Ishikawa (cell line): ENCODE data around the gene ST7.

Experiments
- CEBPB ChIP-seq: IDR thresholded peaks from 2 replicates; pipeline ENCODE4 v1.6.1; 2012
- CREB1 ChIP-seq: IDR thresholded peaks from 2 replicates; pipeline ENCODE4 v1.6.1; 2012; ENCODE audit warnings: low read depth
- EGR1 ChIP-seq: IDR thresholded peaks from 2 replicates; pipeline ENCODE4 v1.6.1; 2012
- EP300 ChIP-seq: IDR thresholded peaks from 2 replicates; pipeline ENCODE4 v1.6.1; 2012; ENCODE audit warnings: borderline replicate concordance
- FOXM1 ChIP-seq: IDR thresholded peaks from 2 replicates; pipeline ENCODE4 v1.6.1; 2012; ENCODE audit warnings: low read depth, borderline replicate concordance
- NFIC ChIP-seq: IDR thresholded peaks from 2 replicates; pipeline ENCODE4 v1.6.1; 2012
- RAD21 ChIP-seq: IDR thresholded peaks from 2 replicates; pipeline ENCODE4 v1.6.1; 2012; ENCODE audit warnings: low read depth
- TAF1 ChIP-seq: IDR thresholded peaks from 2 replicates; pipeline ENCODE4 v1.6.1; 2012; ENCODE audit warnings: low read depth, mild to moderate bottlenecking
- TCF12 ChIP-seq: IDR thresholded peaks from 2 replicates; pipeline ENCODE4 v1.6.1; 2012; ENCODE audit warnings: low read depth
- TEAD4 ChIP-seq: IDR thresholded peaks from 2 replicates; pipeline ENCODE4 v1.6.1; 2012
- YY1 ChIP-seq: IDR thresholded peaks from 2 replicates; pipeline ENCODE4 v1.6.1; 2012; ENCODE audit warnings: low read depth
- ZBTB7A ChIP-seq: IDR thresholded peaks from 2 replicates; pipeline ENCODE4 v1.6.1; 2012; ENCODE audit warnings: low read depth
- TF ChIP-seq, protein P1 (sequence below): IDR thresholded peaks from 2 replicates; pipeline ENCODE4 v1.6.1; 2012
- TF ChIP-seq, protein P2 (sequence below): IDR thresholded peaks from 2 replicates; pipeline ENCODE4 v1.6.1; 2012
- TF ChIP-seq, protein P3 (sequence below): IDR thresholded peaks from 2 replicates; pipeline ENCODE4 v1.6.1; 2012; ENCODE audit warnings: low read depth, mild to moderate bottlenecking

ST7 gene

DNA sequence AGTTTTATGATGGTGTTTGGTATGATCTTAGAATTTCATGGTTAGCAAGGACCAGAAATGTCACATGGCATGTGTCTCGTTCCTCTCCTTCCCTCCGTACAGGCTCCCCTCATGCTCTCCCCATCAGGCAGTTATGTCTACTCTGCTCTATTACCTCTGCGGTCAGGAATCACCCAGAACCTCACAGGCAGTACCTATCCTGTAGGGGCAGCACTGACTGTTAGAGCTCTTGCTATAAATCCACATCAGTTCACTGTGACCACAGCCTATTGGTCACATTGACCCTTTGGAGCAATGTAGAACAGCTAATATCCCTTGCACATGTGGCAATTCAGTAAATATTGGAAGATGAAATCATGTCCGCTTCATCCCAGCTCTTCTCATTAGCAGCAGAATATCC, 217.8 kb downstream of the ST7 start:
- no peak for TF ChIP-seq TCF12
- TF ChIP-seq, protein P1, sequence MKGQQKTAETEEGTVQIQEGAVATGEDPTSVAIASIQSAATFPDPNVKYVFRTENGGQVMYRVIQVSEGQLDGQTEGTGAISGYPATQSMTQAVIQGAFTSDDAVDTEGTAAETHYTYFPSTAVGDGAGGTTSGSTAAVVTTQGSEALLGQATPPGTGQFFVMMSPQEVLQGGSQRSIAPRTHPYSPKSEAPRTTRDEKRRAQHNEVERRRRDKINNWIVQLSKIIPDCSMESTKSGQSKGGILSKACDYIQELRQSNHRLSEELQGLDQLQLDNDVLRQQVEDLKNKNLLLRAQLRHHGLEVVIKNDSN = no peak
- no peak for TF ChIP-seq RAD21
- no peak for TF ChIP-seq NFIC
- no peak for TF ChIP-seq EGR1
- TF ChIP-seq TAF1 = no peak
- TF ChIP-seq, protein P2, sequence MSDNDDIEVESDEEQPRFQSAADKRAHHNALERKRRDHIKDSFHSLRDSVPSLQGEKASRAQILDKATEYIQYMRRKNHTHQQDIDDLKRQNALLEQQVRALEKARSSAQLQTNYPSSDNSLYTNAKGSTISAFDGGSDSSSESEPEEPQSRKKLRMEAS = no peak
- TF ChIP-seq, protein P3, sequence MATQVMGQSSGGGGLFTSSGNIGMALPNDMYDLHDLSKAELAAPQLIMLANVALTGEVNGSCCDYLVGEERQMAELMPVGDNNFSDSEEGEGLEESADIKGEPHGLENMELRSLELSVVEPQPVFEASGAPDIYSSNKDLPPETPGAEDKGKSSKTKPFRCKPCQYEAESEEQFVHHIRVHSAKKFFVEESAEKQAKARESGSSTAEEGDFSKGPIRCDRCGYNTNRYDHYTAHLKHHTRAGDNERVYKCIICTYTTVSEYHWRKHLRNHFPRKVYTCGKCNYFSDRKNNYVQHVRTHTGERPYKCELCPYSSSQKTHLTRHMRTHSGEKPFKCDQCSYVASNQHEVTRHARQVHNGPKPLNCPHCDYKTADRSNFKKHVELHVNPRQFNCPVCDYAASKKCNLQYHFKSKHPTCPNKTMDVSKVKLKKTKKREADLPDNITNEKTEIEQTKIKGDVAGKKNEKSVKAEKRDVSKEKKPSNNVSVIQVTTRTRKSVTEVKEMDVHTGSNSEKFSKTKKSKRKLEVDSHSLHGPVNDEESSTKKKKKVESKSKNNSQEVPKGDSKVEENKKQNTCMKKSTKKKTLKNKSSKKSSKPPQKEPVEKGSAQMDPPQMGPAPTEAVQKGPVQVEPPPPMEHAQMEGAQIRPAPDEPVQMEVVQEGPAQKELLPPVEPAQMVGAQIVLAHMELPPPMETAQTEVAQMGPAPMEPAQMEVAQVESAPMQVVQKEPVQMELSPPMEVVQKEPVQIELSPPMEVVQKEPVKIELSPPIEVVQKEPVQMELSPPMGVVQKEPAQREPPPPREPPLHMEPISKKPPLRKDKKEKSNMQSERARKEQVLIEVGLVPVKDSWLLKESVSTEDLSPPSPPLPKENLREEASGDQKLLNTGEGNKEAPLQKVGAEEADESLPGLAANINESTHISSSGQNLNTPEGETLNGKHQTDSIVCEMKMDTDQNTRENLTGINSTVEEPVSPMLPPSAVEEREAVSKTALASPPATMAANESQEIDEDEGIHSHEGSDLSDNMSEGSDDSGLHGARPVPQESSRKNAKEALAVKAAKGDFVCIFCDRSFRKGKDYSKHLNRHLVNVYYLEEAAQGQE = no peak
- TF ChIP-seq CEBPB = no peak
- TF ChIP-seq FOXM1 = no peak
- no peak for TF ChIP-seq CREB1
- no peak for TF ChIP-seq YY1
- no peak for TF ChIP-seq ZBTB7A

DNA sequence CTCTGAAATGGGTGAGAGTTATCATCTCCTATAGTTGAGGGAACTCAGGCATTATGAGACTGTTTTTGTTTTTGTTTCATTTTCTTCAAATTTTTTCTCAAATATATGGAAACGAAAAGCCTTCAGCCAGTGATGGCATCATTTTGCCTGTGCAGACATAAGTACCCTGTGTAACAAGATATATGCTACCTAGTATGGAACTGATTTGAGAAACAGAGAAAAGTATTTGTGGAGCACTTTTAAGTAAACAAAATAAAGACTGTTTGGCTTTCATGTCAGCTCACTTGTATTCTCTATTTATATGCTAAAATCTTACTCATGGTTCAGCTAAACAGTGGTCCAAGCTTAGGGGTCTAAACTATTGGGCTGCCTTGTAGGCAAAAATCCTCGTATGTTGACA, 219.0 kb downstream of the ST7 start:
- TF ChIP-seq TEAD4 = no peak
- TF ChIP-seq, protein P1 = no peak
- no peak for TF ChIP-seq TCF12
- TF ChIP-seq, protein P2 = no peak
- TF ChIP-seq CREB1 = no peak

DNA sequence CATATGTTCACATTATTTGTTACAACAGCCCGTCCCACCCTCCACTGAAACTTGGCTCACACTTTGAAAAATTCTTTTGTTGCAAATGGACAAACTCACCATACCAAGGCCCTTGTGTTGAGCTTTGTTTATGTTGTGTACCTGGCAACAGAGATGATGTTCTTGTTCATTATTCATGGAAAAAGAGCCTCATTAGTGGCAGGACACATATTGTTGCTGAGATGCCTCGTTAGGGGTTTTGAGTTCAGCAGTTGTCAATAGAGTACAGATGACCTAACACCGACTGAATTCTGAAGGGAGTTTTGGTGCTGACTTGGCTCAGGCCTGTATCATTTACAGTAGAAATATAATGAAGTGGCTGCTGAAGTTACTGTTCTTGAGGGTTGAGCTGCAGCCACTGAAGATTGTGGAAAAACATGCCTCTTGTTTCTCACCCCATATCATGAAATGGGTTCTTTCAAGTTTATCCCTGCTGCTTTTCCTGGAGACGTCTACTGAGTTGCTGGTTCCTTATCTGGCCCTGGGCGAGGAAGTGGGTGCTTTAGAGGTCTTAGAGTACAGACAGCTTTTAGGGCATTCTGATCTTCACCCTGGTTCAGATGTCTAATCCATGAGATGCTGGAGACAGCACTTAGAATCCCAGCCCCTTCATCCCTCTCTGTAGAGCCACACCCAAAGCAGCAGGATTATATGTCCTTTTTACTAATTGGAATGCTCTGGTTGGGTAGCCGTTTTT, 219.9 kb downstream of the ST7 start:
- TF ChIP-seq CEBPB (no peak), EP300 (no peak), NFIC (no peak), TEAD4 (no peak), ZBTB7A (no peak), TCF12 (no peak)
- TF ChIP-seq, protein P2 = no peak

DNA sequence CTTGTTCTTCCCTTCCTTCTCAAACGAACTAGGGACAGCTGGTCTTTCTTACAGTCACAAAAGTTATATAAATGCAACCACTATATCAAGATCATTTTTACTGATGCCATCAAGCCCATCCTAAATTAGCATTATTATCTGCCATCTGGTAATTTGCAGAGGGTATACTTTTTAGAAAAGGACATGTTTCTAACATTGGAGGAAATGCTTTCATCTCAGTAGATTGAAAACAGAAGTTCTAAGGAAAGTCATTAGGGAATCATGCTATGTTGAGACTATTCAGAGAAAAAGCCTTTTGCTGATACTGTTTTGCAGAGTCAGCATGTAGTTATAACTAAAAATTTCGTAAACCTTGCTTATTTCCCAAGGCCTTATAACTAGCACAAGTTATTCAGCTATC, 222.9 kb downstream of the ST7 start:
- no peak for TF ChIP-seq NFIC
- TF ChIP-seq, protein P3 = no peak
- TF ChIP-seq TAF1 = no peak
- TF ChIP-seq EGR1 = no peak
- TF ChIP-seq, protein P2 = no peak
- no peak for TF ChIP-seq CEBPB
- TF ChIP-seq EP300 = no peak
- no peak for TF ChIP-seq TEAD4
- TF ChIP-seq, protein P1 = no peak
- no peak for TF ChIP-seq FOXM1
- TF ChIP-seq CREB1 = no peak
- no peak for TF ChIP-seq RAD21
- no peak for TF ChIP-seq YY1
- no peak for TF ChIP-seq TCF12

DNA sequence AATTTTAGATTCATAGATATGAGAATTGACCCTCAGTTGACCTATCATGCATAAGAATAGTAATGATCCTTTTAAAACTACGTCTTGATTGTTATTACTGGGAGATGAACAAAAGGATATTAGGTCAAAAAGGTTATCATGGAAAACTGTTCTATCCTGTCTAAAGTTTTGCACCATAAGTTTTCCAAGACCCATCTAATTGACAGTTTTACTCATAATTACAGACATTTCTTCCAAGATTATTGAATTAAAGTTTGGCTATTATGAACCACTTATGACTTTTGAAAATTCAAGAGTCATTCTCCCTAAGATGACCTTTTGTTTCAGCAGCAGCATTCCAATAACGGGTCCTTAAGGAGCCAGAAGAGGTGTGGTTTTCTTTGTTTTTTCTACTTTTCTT, 225.3 kb downstream of the ST7 start:
- TF ChIP-seq ZBTB7A (no peak), EGR1 (no peak), CEBPB (no peak), NFIC (no peak), TAF1 (no peak), EP300 (no peak), RAD21 (no peak), YY1 (no peak), TCF12 (no peak), FOXM1 (no peak), CREB1 (no peak), TEAD4 (no peak)
- TF ChIP-seq, protein P2 = no peak
- TF ChIP-seq, protein P3 = no peak
- TF ChIP-seq, protein P1 = no peak
